Measurements from ENCODE around the gene ZSCAN5B. TPM values are rescaled to one million over a fixed set of nuclear protein-coding genes. Genes with fewer than 3 reads are reported as not detected.
A peak's percentile ranks its signal among the peaks of the same experiment; 100 is the strongest.

The ZSCAN5B gene
- total and polyA plus RNA-seq, 2 donors (not counting 1 experiment from before 2014, with no cell fraction given), result not detected

GRCh38 chr19:56142897-56143434, 54.6 kb downstream of the ZSCAN5B start:
- no peaks in the 10 kb centered on the region for H3K9me3 Mint-ChIP-seq (ENCODE audit: insufficient read depth)
- no peak overlapping the region for H3K27ac ChIP-seq (ENCODE audit: low read length in 2 of 2)
- POLR2A ChIA-PET, result no interaction called here
- no peak overlapping the region for H3K9ac ChIP-seq (ENCODE audit: low read length)
- H3K27ac Mint-ChIP-seq, result peak overlapping the region; percentile 56
- CTCF ChIA-PET, result interaction anchor here (1.2 kb wide), 1 partner anchor 38 kb away, joined by 4 read pairs; no protein-coding TSS in a partner anchor
- H3K4me3 ChIP-seq (ENCODE audit: control extremely low read depth in 1 of 5, extremely low read depth in 1 of 5, insufficient read depth in 1 of 5, low read depth in 2 of 5, low read length in 4 of 5), result no peak overlapping the region
- no peak for DNase-seq
- H3K79me2 ChIP-seq (ENCODE audit: control insufficient read depth, insufficient read depth, low read length), result peaks cover 51% of the 10 kb centered on the region
- TF ChIP-seq, protein P1, sequence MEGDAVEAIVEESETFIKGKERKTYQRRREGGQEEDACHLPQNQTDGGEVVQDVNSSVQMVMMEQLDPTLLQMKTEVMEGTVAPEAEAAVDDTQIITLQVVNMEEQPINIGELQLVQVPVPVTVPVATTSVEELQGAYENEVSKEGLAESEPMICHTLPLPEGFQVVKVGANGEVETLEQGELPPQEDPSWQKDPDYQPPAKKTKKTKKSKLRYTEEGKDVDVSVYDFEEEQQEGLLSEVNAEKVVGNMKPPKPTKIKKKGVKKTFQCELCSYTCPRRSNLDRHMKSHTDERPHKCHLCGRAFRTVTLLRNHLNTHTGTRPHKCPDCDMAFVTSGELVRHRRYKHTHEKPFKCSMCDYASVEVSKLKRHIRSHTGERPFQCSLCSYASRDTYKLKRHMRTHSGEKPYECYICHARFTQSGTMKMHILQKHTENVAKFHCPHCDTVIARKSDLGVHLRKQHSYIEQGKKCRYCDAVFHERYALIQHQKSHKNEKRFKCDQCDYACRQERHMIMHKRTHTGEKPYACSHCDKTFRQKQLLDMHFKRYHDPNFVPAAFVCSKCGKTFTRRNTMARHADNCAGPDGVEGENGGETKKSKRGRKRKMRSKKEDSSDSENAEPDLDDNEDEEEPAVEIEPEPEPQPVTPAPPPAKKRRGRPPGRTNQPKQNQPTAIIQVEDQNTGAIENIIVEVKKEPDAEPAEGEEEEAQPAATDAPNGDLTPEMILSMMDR (IDR thresholded peaks at IDR 0.05), result no peak
- no peak for TF ChIP-seq EZH2 (IDR thresholded peaks at IDR 0.05; ENCODE audit: borderline replicate concordance, insufficient read depth, low read depth, low read length, poor library complexity, severe bottlenecking)
- H3K4me1 ChIP-seq (ENCODE audit: control insufficient read depth in 2 of 2, insufficient read depth in 2 of 2, low read length in 2 of 2), result peaks cover 13 to 17% of the 10 kb centered on the region in 2 donors
- WGBS (ENCODE audit: insufficient coverage), result 100% methylated on average over 4 of the region's 4 CpGs
- H3K4me3 Mint-ChIP-seq, result peak overlapping the region; percentile 37
- ATAC-seq (ENCODE audit: low read depth), result no peak
- no peaks in the 10 kb centered on the region for H3K27me3 ChIP-seq (replicated peaks in 1 of 4; ENCODE audit: control extremely low read depth in 1 of 4, control insufficient read depth in 3 of 4, insufficient read depth in 4 of 4, low read length in 3 of 4)
- H4K20me1 ChIP-seq (ENCODE audit: control insufficient read depth, insufficient read depth, low read length, poor library complexity, severe bottlenecking), result no peaks in the 10 kb centered on the region
- intact Hi-C loops (cut with micrococcal nuclease), result loop anchor here (10.0 kb wide), 1 partner anchor 518 kb away; the partner anchor contains the start of gene ZNF784
- no peak overlapping the region for H3K4me2 ChIP-seq (replicated peaks; ENCODE audit: low read depth, low read length, poor library complexity, severe bottlenecking)
- no peaks in the 10 kb centered on the region for H3K9me3 ChIP-seq (ENCODE audit: control extremely low read depth in 1 of 3, control insufficient read depth in 2 of 3, insufficient read depth in 1 of 3, low read length in 2 of 3)
- no peaks in the 10 kb centered on the region for H3K27me3 Mint-ChIP-seq
- H3K4me1 Mint-ChIP-seq, result peaks cover 32% of the 10 kb centered on the region
- no peak overlapping the region for H2AFZ ChIP-seq (ENCODE audit: insufficient read depth, low read depth, low read length, poor library complexity, severe bottlenecking)
- H3K36me3 ChIP-seq (replicated peaks in 1 of 2; ENCODE audit: control extremely low read depth in 1 of 2, control insufficient read depth in 1 of 2, extremely low read depth in 1 of 2, insufficient read depth in 2 of 2, low read length in 1 of 2), result peaks cover 0 to 8% of the 10 kb centered on the region in 2 experiments

DNA sequence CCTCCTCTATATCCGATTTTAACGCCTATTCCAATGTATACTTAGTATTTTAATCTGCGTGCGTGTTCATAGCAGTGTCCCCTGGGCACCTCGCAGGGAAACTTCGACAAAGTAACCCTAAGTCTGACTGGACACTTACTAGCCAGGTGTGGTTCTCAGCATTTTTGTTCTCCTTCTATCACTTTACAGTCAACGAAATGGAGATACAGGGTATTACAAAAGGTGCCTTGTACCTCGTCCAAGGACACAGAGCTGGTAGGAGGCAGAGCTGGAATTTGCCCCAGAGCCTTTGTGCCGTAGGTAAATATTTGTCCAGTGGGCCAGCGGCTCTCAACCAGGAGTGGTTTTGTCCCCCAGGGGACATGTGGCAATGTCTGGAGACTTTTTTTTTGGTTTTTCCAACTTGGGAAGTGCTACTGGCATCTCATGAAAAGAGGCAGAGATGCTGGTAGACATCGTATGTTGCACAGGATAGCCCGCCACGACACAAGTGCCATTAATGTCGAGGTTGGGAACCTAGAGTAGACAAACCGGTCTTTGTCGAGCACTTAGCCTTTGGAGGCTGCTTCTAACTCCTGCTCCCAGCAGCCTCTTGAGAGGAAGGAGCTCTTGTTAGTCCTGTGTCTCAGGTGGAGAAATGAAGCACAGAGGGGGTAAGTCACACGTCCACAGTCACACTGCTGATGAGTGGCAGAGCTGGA, 55.3 kb downstream of the ZSCAN5B start:
- POLR2A ChIA-PET, result no interaction called here
- peak overlapping the region; percentile 92 for H3K4me2 ChIP-seq (replicated peaks; ENCODE audit: low read depth, low read length, poor library complexity, severe bottlenecking)
- no peak for TF ChIP-seq EZH2 (IDR thresholded peaks at IDR 0.05; ENCODE audit: borderline replicate concordance, insufficient read depth, low read depth, low read length, poor library complexity, severe bottlenecking)
- TF ChIP-seq, protein P1 (IDR thresholded peaks at IDR 0.05), result no peak
- no peaks in the 10 kb centered on the region for H4K20me1 ChIP-seq (ENCODE audit: control insufficient read depth, insufficient read depth, low read length, poor library complexity, severe bottlenecking)
- no peak overlapping the region for H3K9ac ChIP-seq (ENCODE audit: low read length)
- H3K27me3 Mint-ChIP-seq, result no peaks in the 10 kb centered on the region
- peak overlapping the region; percentile 80 for H3K4me3 Mint-ChIP-seq
- H3K27me3 ChIP-seq (replicated peaks in 1 of 4; ENCODE audit: control extremely low read depth in 1 of 4, control insufficient read depth in 3 of 4, insufficient read depth in 4 of 4, low read length in 3 of 4), result no peaks in the 10 kb centered on the region
- intact Hi-C loops (cut with micrococcal nuclease), result loop anchor here (10.0 kb wide), 1 partner anchor 517 kb away; the partner anchor contains the start of gene ZNF784
- H3K4me3 ChIP-seq (ENCODE audit: control extremely low read depth in 1 of 5, extremely low read depth in 1 of 5, insufficient read depth in 1 of 5, low read depth in 2 of 5, low read length in 4 of 5), result peak overlapping the region in 3 of 5 experiments; percentile 53 to 83 (median 76)
- DNase-seq (no peak), ATAC-seq (ENCODE audit: low read depth) (no peak)
- H2AFZ ChIP-seq (ENCODE audit: insufficient read depth, low read depth, low read length, poor library complexity, severe bottlenecking), result peak overlapping the region; percentile 42
- no peak overlapping the region for H3K27ac ChIP-seq (ENCODE audit: low read length in 2 of 2)
- H3K79me2 ChIP-seq (ENCODE audit: control insufficient read depth, insufficient read depth, low read length), result peaks cover 47% of the 10 kb centered on the region
- H3K27ac Mint-ChIP-seq, result peak overlapping the region; percentile 51
- CTCF ChIA-PET, result interaction anchor here (0.7 to 1.2 kb wide), 2 partner anchors 34 to 37 kb away, joined by 3 to 4 read pairs; no protein-coding TSS in a partner anchor
- no peaks in the 10 kb centered on the region for H3K9me3 Mint-ChIP-seq (ENCODE audit: insufficient read depth)
- peaks cover 32% of the 10 kb centered on the region for H3K4me1 Mint-ChIP-seq
- no peaks in the 10 kb centered on the region for H3K9me3 ChIP-seq (ENCODE audit: control extremely low read depth in 1 of 3, control insufficient read depth in 2 of 3, insufficient read depth in 1 of 3, low read length in 2 of 3)
- peaks cover 0 to 1% of the 10 kb centered on the region in 2 experiments for H3K36me3 ChIP-seq (replicated peaks in 1 of 2; ENCODE audit: control extremely low read depth in 1 of 2, control insufficient read depth in 1 of 2, extremely low read depth in 1 of 2, insufficient read depth in 2 of 2, low read length in 1 of 2)
- 89% methylated on average over 16 of the region's 17 CpGs for WGBS (ENCODE audit: insufficient coverage)
- H3K4me1 ChIP-seq (ENCODE audit: control insufficient read depth in 2 of 2, insufficient read depth in 2 of 2, low read length in 2 of 2), result peaks cover 13 to 17% of the 10 kb centered on the region in 2 donors

Measured in B cell (primary cell).